ENCODE measurements around the gene CCL13. TPM values are rescaled to one million over a fixed set of nuclear protein-coding genes. Genes with fewer than 3 reads are reported as not detected.

The CCL13 gene
- total and polyA plus RNA-seq, 2 of the 8 experiments (the other 6 are each of a cell fraction or from before 2014, with no cell fraction given) = not detected

DNA sequence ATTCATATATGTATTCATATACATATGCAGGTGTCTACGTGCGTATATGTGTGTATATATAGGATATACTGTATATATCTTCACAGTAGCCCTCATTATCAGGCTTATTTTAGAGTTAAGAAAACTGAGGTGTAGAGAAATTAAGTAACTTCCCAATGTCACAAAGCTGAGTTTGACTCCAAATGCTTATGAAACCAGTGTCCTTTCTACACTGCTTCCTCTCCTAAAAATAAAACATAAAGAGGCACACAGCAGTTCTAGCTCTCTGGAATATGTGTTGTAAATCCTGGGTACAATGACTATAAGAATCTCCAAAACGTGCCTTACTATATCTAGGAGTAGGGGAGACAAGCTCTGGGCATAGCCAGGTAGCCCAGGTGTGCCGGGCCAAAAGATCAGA lies 46.7 kb downstream of the CCL13 start (continued):
- TF ChIP-seq NRF1 (IDR thresholded peaks at IDR 0.05; ENCODE audit: low read depth, low read length) (no peak), JUND (IDR thresholded peaks at IDR 0.05; ENCODE audit: low read length) (no peak), TEAD4 (IDR thresholded peaks at IDR 0.05; ENCODE audit: low read depth, low read length) (no peak), FOSL1 (IDR thresholded peaks at IDR 0.05; ENCODE audit: insufficient read depth, low read depth, low read length) (no peak)
